KOPT-K1 (cell line): ENCODE data around the gene XRCC1.
"Not testable (repeated sequence)": the region's sequence is repeated elsewhere in the genome, so short reads cannot be mapped to it uniquely, and the experiment has no call there.

Experiments
- H3K27ac ChIP-seq: fragments of 200-600 bp; sonication (generic); 2 replicates; pipeline ENCODE4 v1.5.1; 2016; ENCODE audit warnings: antibody characterized with exemption, mild to moderate bottlenecking, low read depth, low read length; ENCODE audit not compliant: poor library complexity, severe bottlenecking
- H3K36me3 ChIP-seq: fragments of 200-600 bp; sonication (generic); 2 replicates; pipeline ENCODE4 v1.5.1; 2017; ENCODE audit warnings: antibody characterized with exemption, mild to moderate bottlenecking, low read length, moderate library complexity; ENCODE audit not compliant: insufficient read depth
- H3K9me3 ChIP-seq: fragments of 200-600 bp; sonication (generic); 2 replicates; pipeline ENCODE4 v1.5.1; 2017; ENCODE audit warnings: antibody characterized with exemption, low read length, mild to moderate bottlenecking; ENCODE audit not compliant: insufficient read depth, poor library complexity, severe bottlenecking

XRCC1 gene

GRCh38 chr19:43592800-43593350, 17.5 kb upstream of the XRCC1 start:
- Histone ChIP-seq H3K36me3 (peaks cover 53% of the 10 kb centered on the region), H3K27ac (no peak overlapping the region), H3K9me3 (no peaks in the 10 kb centered on the region)

- no peak overlapping the region for H3K27ac ChIP-seq
- H3K9me3 ChIP-seq, result no peaks in the 10 kb centered on the region
- peaks cover 57% of the 10 kb centered on the region for H3K36me3 ChIP-seq
Measured at GRCh38 chr19:43591904-43592772, 16.8 kb upstream of the XRCC1 start.

- Histone ChIP-seq H3K36me3 (peaks cover 82% of the 10 kb centered on the region), H3K27ac (no peak overlapping the region), H3K9me3 (no peaks in the 10 kb centered on the region)
Measured at GRCh38 chr19:43589678-43590077, 14.4 kb upstream of the XRCC1 start.

- Histone ChIP-seq H3K36me3 (peaks cover 86% of the 10 kb centered on the region), H3K27ac (no peak overlapping the region), H3K9me3 (no peaks in the 10 kb centered on the region)
Measured at GRCh38 chr19:43589277-43589676, 13.9 kb upstream of the XRCC1 start.

GRCh38 chr19:43587029-43587428, 11.7 kb upstream of the XRCC1 start:
- H3K9me3 ChIP-seq, H3K27ac ChIP-seq: not testable (repeated sequence)
- peaks cover 67% of the 10 kb centered on the region for H3K36me3 ChIP-seq

GRCh38 chr19:43586346-43586745, 11.0 kb upstream of the XRCC1 start:
- H3K9me3 ChIP-seq, result no peaks in the 10 kb centered on the region
- no peak overlapping the region for H3K27ac ChIP-seq

GRCh38 chr19:43584484-43584883, 9.2 kb upstream of the XRCC1 start:
- peaks cover 46% of the 10 kb centered on the region for H3K36me3 ChIP-seq
- no peaks in the 10 kb centered on the region for H3K9me3 ChIP-seq
- H3K27ac ChIP-seq, result no peak overlapping the region

More at GRCh38 chr19:43586346-43586745, 11.0 kb upstream of the XRCC1 start:
- peaks cover 61% of the 10 kb centered on the region for H3K36me3 ChIP-seq

- Histone ChIP-seq H3K36me3 (peaks cover 32% of the 10 kb centered on the region), H3K9me3 (no peaks in the 10 kb centered on the region), H3K27ac (peak overlapping the region; percentile 98)
Measured at GRCh38 chr19:43582495-43582894, 7.2 kb upstream of the XRCC1 start.

GRCh38 chr19:43581467-43581866, 6.1 kb upstream of the XRCC1 start:
- Histone ChIP-seq H3K36me3 (peaks cover 25% of the 10 kb centered on the region), H3K27ac (peak overlapping the region; percentile 98), H3K9me3 (no peaks in the 10 kb centered on the region)

- Histone ChIP-seq H3K9me3 (no peaks in the 10 kb centered on the region), H3K27ac (no peak overlapping the region), H3K36me3 (no peaks in the 10 kb centered on the region)
Measured at GRCh38 chr19:43578787-43579186, 3.5 kb upstream of the XRCC1 start.

GRCh38 chr19:43575955-43576878, 890 bp upstream of the XRCC1 start:
- Histone ChIP-seq H3K9me3 (no peaks in the 10 kb centered on the region), H3K27ac (peak overlapping the region; percentile 35)

GRCh38 chr19:43574424-43575155, 737 bp downstream of the XRCC1 start:
- Histone ChIP-seq H3K27ac (peak overlapping the region; percentile 75), H3K36me3 (0 out of 2 replicates have a peak, but pooled peaks cover 13% of the 10 kb centered on the region)

More at GRCh38 chr19:43575955-43576878, 890 bp upstream of the XRCC1 start:
- 0 out of 2 replicates have a peak, but pooled peaks cover 13% of the 10 kb centered on the region for H3K36me3 ChIP-seq

GRCh38 chr19:43572171-43572588, 3.1 kb downstream of the XRCC1 start:
- no peak overlapping the region for H3K27ac ChIP-seq
- H3K36me3 ChIP-seq, result 0 out of 2 replicates have a peak, but pooled peaks cover 13% of the 10 kb centered on the region
- H3K9me3 ChIP-seq, result no peaks in the 10 kb centered on the region

More at GRCh38 chr19:43574424-43575155, 737 bp downstream of the XRCC1 start:
- H3K9me3 ChIP-seq, result no peaks in the 10 kb centered on the region

GRCh38 chr19:43570174-43570791, 5.0 kb downstream of the XRCC1 start:
- no peak overlapping the region for H3K27ac ChIP-seq
- H3K36me3 ChIP-seq, result 0 out of 2 replicates have a peak, but pooled peaks cover 13% of the 10 kb centered on the region
- no peaks in the 10 kb centered on the region for H3K9me3 ChIP-seq
